Pancreas (tissue), 10 donors: Measurements from ENCODE around the gene INKA2. TPM values are rescaled to one million over a fixed set of nuclear protein-coding genes. Genes with fewer than 3 reads are reported as not detected.

Source experiments
- ATAC-seq, 4 donors: fragments of 200-7000 bp; cut with Tn5 transposase; one replicate each; pipeline versions ENCODE4 v1.8.0 to v1.9.1; 2020; ENCODE audit warnings: mild to moderate bottlenecking in 4 of 4, moderate library complexity in 4 of 4
- DNase-seq, 6 donors: peaks; one replicate each; pipeline ENCODE4 v3.0.0-alpha.2; 2020
- FAIRE-seq: peaks from 2 replicates; lab custom pipeline; 2012; peaks lifted over from hg19 to GRCh38; lab: Jason Lieb, UNC
- H3K27ac ChIP-seq, 4 donors: fragments of 200-600 bp; sonication (generic); 1 replicate in 3 of 4; 2 replicates in 1 of 4; pipeline versions ENCODE4 v1.5.0 to v1.8.0; 2020
- H3K27me3 ChIP-seq, 4 donors: fragments of 200-600 bp; one replicate each; pipeline ENCODE4 v1.8.0; 2021
- H3K36me3 ChIP-seq, 3 donors: fragments of 200-600 bp; sonication (generic) in 1 of 3; one replicate each; pipeline versions ENCODE4 v1.5.0 to v1.8.0; 2020 to 2021
- H3K4me1 ChIP-seq, 3 donors: fragments of 200-600 bp; one replicate each; pipeline ENCODE4 v1.8.0; 2021
- H3K4me3 ChIP-seq, 4 donors: fragments of 200-600 bp; sonication (generic) in 2 of 4; one replicate each; pipeline versions ENCODE4 v1.5.0 to v1.8.0; 2020 to 2021
- H3K9me3 ChIP-seq, 4 donors: fragments of 200-600 bp; one replicate each; pipeline ENCODE4 v1.8.0; 2021
- CTCF ChIP-seq, 4 donors: fragments of 200-600 bp; sonication (generic) in 3 of 4; IDR thresholded peaks; one replicate each; pipeline versions ENCODE4 v1.5.0 to v1.8.0; 2021; ENCODE audit warnings: antibody characterized with exemption in 4 of 4
- WGBS, 2 donors: extraction: QIAGEN DNeasy Blood & Tissue Kit; methylation state at CpG; one replicate each; pipeline ENCODE4 v1.1.7; 2013; 5-methylcytosine and 5-hydroxymethylcytosine counted together
- intact Hi-C, 3 donors: fragments of 100-400 bp; cut with DNase I; formaldehyde crosslinking; loops; one replicate each; pipeline versions ENCODE4 v1.11.1 to v1.14.2; 2022
- polyA plus RNA-seq, 2 donors: library from polyadenylated mRNA; stranded (reverse); fragments of 200-250 nt; gene quantifications; one replicate each; pipeline ENCODE4 v1.2.3, GENCODE V29; 2013
- total RNA-seq, 6 donors: library from RNA; stranded (reverse); fragmentation: NEBNext Ultra II Directional in 4 of 6; extraction: Animal tissue kit (Norgen Biotek cat#: 25700) in 4 of 6; gene quantifications; one replicate each; pipeline versions ENCODE4 v1.2.1 to v1.2.4, GENCODE V29; 2021 to 2023
- donor health status: healthy with polysubstance abuse.
- donor health status: DM: no; HTN: no; CAD: no; lungs with moderate emphysema.
- donor health status: DM: no; HTN: no; CAD: no.
- donor health status: control.
- donor health status: control.
- donor health status: Bipolar disorder and iron deficiency.
- donor health status: DM: yes; HTN: yes; CAD: no.
- donor health status: DM: no; HTN: no; CAD: no.
- donor health status: DM: no; HTN: no; CAD: no.
- donor health status: DM: yes; HTN: yes; CAD: no.

Gene INKA2
- total and polyA plus RNA-seq, 8 donors: 0.28 to 2.1 (median 1.1) TPM

GRCh38 chr1:111696330-111696729 is 42.9 kb downstream of the INKA2 start:
- no peak for FAIRE-seq
- intact Hi-C loops: no loop called here
- H3K27me3 ChIP-seq: no peaks in the 10 kb centered on the region

GRCh38 chr1:111695801-111696200 is 43.4 kb downstream of the INKA2 start:
- Histone ChIP-seq H3K27ac (no peak overlapping the region), H3K9me3 (no peaks in the 10 kb centered on the region), H3K36me3 (peaks cover 0 to 19% (median 7%) of the 10 kb centered on the region in 3 donors), H3K4me3 (no peak overlapping the region), H3K27me3 (no peaks in the 10 kb centered on the region), H3K4me1 (peaks cover 0 to under 1% (median 0%) of the 10 kb centered on the region in 3 donors)
- TF ChIP-seq CTCF (IDR thresholded peaks at IDR 0.05): no peak
- ATAC-seq (no peak), FAIRE-seq (no peak), DNase-seq (no peak)
- 93% methylated on average over 1 of the region's 1 CpG for WGBS, 2 donors
- intact Hi-C loops: no loop called here

More at GRCh38 chr1:111696330-111696729, 42.9 kb downstream of the INKA2 start:
- Histone ChIP-seq H3K9me3 (no peaks in the 10 kb centered on the region), H3K36me3 (peaks cover 0 to 19% (median 7%) of the 10 kb centered on the region in 3 donors), H3K27ac (no peak overlapping the region), H3K4me1 (no peaks in the 10 kb centered on the region), H3K4me3 (no peak overlapping the region)
- TF ChIP-seq CTCF (IDR thresholded peaks at IDR 0.05): no peak
- ATAC-seq (no peak), DNase-seq (no peak)

GRCh38 chr1:111691886-111692285 is 47.3 kb downstream of the INKA2 start:
- no peaks in the 10 kb centered on the region for H3K27me3 ChIP-seq
- no peak overlapping the region for H3K27ac ChIP-seq
- TF ChIP-seq CTCF (IDR thresholded peaks at IDR 0.05): no peak
- DNase-seq (no peak), FAIRE-seq (no peak), ATAC-seq (no peak)
- intact Hi-C loops: no loop called here
- no peaks in the 10 kb centered on the region for H3K9me3 ChIP-seq
- H3K4me1 ChIP-seq: peaks cover 8 to 10% (median 9%) of the 10 kb centered on the region in 3 donors
- 97 to 98% methylated on average over 1 of the region's 1 CpG for whole genome bisulfite sequencing, 2 donors
- H3K4me3 ChIP-seq: no peak overlapping the region
- H3K36me3 ChIP-seq: peaks cover 0 to 3% (median 0%) of the 10 kb centered on the region in 3 donors

GRCh38 chr1:111690306-111690617 is 48.9 kb downstream of the INKA2 start:
- no peaks in the 10 kb centered on the region for H3K9me3 ChIP-seq
- no peak for FAIRE-seq
- peaks cover 8 to 10% (median 9%) of the 10 kb centered on the region in 3 donors for H3K4me1 ChIP-seq
- H3K27me3 ChIP-seq: no peaks in the 10 kb centered on the region
- DNase-seq: peak in 3 of 6 donors; percentile 27 to 51 (median 44)
- TF ChIP-seq CTCF (IDR thresholded peaks at IDR 0.05): no peak
- intact Hi-C loops: no loop called here
- H3K27ac ChIP-seq: peak overlapping the region in 1 of 4 donors; percentile 6
- ATAC-seq: peak in 3 of 4 donors; percentile 50 to 70 (median 65)
- no peak overlapping the region for H3K4me3 ChIP-seq
- peaks cover 0 to 3% (median 0%) of the 10 kb centered on the region in 3 donors for H3K36me3 ChIP-seq

Other genes starting within 250 kb of the INKA2 start
- gene ADORA3, start 235.8 kb downstream of the INKA2 start, total RNA-seq: 1 to 10 TPM in 3 of 6 donors, under 1 TPM in 3; 0.32 to 7.3 (median 1.1) TPM
- 1 to 10 TPM; 1.1 to 1.2 TPM for gene ADORA3, start 235.8 kb downstream of the INKA2 start, polyA plus RNA-seq
- gene TMIGD3, start 235.8 kb downstream of the INKA2 start, total RNA-seq: 1 to 10 TPM in 2 of 6 donors, under 1 TPM in 2, not detected in 2; 0.25 to 3.7 (median 1.2) TPM
- 1 to 10 TPM in 1 of 2 donors, under 1 TPM in 1; 0.42 to 1.7 TPM for gene TMIGD3, start 235.8 kb downstream of the INKA2 start, polyA plus RNA-seq
- 10 to 100 TPM; 17.0 to 35.1 (median 21.5) TPM for gene RAP1A, start 119.6 kb downstream of the INKA2 start, total RNA-seq
- gene RAP1A, start 119.6 kb downstream of the INKA2 start, polyA plus RNA-seq: 10 to 100 TPM; 17.3 to 33.1 TPM
- gene DDX20, start 16.5 kb upstream of the INKA2 start, total RNA-seq: 1 to 10 TPM; 2.4 to 5.4 (median 4.3) TPM
- gene DDX20, start 16.5 kb upstream of the INKA2 start, polyA plus RNA-seq: 1 to 10 TPM; 2.8 to 6.8 TPM